GM18873 (cell line): ENCODE results near the gene TPSG1.

Experiments
- ATAC-seq: cut with Tn5 transposase; IDR thresholded peaks from one replicate; pipeline ENCODE4 v1.9.1; 2021; ENCODE audit warnings: mild to moderate bottlenecking, moderate library complexity, moderate number of reproducible peaks; ENCODE audit not compliant: unreplicated experiment, low FRiP score

Gene TPSG1

DNA sequence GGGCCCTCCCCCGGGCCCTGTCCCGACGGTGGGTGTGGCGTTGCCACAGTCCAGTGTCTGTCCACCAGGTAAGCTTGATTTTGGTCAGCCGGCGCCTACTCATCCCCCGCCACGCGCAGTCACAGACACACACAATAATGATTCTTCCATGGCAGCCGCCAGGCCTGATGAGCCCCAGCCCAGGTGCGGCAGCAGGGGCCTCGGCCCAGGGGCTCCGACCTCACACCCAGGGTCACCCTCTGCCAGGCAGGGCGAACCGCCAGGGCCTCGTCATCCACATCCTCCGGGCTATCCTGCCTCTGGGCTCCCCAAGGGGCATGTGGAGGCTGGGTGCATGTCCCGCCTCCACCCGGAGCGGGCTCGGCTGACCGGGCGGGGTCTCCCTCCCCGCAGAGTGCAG is 7.5 kb downstream of the TPSG1 start:
- no peak for ATAC-seq

- ATAC-seq: no peak
Observed at GRCh38 chr16:1216681-1217400, 8.2 kb downstream of the TPSG1 start.

- ATAC-seq: no peak
Observed at GRCh38 chr16:1216296-1216619, 8.8 kb downstream of the TPSG1 start.

GRCh38 chr16:1215574-1216295 is 9.3 kb downstream of the TPSG1 start:
- no peak for ATAC-seq

DNA sequence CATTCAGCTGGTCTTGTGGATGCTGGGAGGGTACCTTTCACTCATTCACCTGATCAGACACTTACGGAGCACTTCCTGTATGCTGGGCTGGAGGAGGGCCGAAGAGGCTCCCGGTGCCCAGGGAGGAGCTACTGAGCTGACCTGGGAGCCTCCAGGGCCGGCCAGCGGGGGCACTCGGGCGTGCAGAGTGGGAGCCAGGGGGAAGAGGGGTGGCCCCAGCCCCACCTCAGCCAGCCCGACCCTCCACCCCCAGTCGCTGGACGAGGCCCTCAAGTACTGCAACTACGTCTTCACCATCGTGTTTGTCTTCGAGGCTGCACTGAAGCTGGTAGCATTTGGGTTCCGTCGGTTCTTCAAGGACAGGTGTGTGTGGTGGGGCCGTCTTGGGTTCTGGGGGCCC is 10.3 kb downstream of the TPSG1 start:
- no peak for ATAC-seq

DNA sequence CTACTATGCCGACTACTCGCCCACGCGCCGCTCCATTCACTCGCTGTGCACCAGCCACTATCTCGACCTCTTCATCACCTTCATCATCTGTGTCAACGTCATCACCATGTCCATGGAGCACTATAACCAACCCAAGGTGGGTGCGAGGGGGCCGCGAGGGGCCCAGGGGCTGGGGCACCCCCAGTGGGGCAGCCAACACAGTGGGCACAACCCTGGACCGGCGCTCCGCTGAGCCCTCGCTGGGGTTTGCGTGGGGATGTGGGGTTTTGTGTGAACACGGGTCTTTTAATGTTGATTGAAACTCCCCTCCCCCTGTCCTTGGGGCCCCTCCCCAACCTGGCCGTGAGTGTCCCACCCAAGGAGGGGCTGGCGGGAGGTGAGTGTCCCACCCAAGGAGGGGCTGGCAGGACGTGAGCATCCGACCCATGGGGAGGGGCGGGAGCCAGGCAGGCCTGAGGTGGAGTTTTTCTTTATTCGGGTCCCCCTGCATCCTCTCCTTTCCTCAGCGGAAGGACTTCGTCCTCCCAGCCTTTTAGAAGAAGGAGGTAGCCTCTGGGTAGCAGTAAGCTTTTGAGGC is 11.2 kb downstream of the TPSG1 start:
- ATAC-seq: no peak

GRCh38 chr16:1213231-1213630 is 11.8 kb downstream of the TPSG1 start:
- no peak for ATAC-seq

DNA sequence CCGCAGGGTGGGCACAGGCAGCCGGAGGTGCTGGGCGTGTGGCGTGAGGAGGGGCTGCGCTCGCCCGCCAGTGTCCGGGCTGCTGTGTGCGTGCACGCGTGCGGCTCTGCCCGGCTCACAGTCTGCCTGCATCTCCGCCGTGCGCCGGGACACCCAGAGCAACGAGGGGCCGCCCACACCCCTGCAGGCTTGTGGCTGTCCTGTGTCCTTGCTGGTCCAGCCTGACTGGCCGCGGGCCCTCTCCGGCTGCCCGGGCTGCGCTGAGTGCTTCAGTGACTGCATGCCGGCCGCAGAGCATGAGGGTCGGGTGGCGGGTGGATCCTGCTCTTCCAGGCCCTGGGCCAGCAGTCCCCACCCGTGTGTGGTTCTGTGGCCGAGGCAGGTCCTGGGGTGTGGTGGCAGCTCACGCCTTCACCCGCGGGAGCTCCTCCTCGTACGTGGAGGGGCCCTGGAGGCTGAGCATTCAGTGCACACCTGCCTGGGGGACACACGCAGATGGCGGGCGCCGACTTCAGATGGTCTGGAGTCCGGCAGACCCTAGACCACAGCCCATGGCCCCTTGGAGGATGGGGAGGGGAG is 12.4 kb downstream of the TPSG1 start:
- ATAC-seq: no peak

GRCh38 chr16:1211451-1212268 is 13.4 kb downstream of the TPSG1 start:
- no peak for ATAC-seq

GRCh38 chr16:1210461-1210860 is 14.6 kb downstream of the TPSG1 start:
- no peak for ATAC-seq

DNA sequence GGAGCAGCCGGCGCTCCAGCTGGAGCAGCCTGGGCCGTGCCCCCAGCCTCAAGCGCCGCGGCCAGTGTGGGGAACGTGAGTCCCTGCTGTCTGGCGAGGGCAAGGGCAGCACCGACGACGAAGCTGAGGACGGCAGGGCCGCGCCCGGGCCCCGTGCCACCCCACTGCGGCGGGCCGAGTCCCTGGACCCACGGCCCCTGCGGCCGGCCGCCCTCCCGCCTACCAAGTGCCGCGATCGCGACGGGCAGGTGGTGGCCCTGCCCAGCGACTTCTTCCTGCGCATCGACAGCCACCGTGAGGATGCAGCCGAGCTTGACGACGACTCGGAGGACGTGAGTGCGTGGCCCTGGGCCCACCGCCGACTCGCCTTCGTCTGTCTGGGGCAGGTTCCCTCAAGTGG is 16.0 kb downstream of the TPSG1 start:
- ATAC-seq: no peak

GRCh38 chr16:1208239-1208830 is 16.7 kb downstream of the TPSG1 start:
- no peak for ATAC-seq

DNA sequence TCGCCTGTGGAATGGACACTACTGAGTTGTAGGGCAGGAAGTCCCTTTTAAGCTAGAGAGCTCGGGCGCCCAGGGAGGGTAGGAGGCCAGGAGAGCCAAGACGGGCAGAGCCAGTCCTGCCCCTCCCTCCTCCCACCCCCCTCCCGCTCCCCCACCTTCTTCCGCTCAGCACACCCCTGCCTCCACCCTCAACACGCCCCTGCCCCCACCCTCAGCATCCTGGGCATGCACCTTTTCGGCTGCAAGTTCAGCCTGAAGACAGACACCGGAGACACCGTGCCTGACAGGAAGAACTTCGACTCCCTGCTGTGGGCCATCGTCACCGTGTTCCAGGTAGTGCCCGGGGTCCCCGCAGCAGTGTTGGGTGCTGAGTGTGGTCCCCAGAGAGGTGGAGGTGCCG is 18.3 kb downstream of the TPSG1 start:
- no peak for ATAC-seq

- ATAC-seq: no peak
Observed at GRCh38 chr16:1206326-1206725, 18.7 kb downstream of the TPSG1 start.

DNA sequence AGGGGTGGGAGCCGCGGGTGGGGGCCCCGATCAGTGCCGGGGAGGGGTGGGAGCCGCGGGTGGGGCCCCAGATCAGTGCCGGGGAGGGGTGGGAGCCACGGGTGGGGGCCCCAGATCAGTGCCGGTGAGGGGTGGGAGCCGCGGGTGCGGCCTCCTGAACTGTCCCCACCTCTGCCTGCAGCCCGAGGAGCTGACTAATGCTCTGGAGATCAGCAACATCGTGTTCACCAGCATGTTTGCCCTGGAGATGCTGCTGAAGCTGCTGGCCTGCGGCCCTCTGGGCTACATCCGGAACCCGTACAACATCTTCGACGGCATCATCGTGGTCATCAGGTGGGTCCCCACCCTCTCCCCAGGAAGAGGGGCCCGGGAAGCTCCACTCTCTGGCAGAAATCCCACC is 20.1 kb downstream of the TPSG1 start:
- ATAC-seq: no peak

GRCh38 chr16:1202274-1202673 is 22.8 kb downstream of the TPSG1 start:
- ATAC-seq: no peak

GRCh38 chr16:1201444-1201843 is 23.6 kb downstream of the TPSG1 start:
- no peak for ATAC-seq

DNA sequence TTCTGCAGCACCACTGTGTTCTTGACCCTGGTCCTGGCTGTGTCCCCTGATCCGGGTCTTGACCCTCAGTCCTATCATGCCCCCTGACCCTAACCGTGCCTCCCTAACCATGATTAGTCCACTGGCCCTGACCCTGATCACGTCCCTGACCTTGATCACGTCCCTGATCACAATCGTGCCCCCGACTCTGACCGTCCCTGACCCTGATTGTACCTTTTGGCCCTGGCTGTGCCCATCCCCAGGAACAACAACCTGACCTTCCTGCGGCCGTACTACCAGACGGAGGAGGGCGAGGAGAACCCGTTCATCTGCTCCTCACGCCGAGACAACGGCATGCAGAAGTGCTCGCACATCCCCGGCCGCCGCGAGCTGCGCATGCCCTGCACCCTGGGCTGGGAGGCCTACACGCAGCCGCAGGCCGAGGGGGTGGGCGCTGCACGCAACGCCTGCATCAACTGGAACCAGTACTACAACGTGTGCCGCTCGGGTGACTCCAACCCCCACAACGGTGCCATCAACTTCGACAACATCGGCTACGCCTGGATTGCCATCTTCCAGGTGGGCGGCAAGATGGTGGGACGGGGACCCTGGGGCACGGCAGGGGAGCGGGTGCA is 24.9 kb downstream of the TPSG1 start:
- no peak for ATAC-seq

DNA sequence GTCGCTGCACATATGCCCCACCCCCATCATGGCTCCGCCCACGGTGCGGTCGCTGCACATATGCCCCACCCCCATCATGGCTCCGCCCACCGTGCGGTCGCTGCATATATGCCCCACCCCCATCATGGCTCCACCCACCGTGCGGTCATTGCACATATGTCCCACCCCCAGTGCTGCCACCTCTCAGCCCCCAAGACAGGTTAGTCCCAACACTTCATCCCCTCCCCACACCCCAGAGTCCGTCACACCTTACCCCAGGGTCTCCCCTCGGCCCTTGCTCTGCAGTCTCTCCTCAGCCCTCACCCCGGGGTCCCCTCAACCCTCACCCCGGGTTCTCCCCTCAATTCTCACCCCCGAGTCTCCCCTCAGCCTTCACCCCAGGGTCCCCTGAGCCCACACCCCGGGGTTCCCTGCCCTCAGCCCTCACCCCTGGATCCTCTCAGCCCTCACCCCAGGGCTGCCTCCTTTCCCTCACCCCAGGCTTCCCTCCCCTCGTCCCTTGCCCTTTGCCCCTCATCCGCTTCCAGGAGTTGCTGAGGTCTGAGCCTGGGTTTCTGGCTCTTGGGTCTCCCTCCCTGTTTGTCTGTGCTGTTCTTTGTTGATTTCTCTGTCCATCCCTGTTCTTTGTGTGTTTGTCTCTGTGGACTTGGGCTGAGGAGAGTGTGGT is 25.6 kb downstream of the TPSG1 start:
- no peak for ATAC-seq
